Activated CD4-positive, alpha-beta T cell treated with anti-CD3 and anti-CD28 coated beads, Interleukin-2, amount 50 U/mL, for 1 hour (primary cell): ENCODE measurements around the gene ZNF81.
"Not testable (repeated sequence)": the region's sequence is repeated elsewhere in the genome, so short reads cannot be mapped to it uniquely, and the experiment has no call there.

ENCODE experiments used
- DNase-seq: peaks from one replicate; pipeline ENCODE4 v3.0.0-alpha.2; 2020

The ZNF81 gene

GRCh38 chrX:47936940-47937317 is 100.2 kb downstream of the ZNF81 start:
- DNase-seq: no peak

- DNase-seq: no peak
Observed at GRCh38 chrX:47940448-47940847, 103.7 kb downstream of the ZNF81 start.

GRCh38 chrX:47941423-47941822 is 104.7 kb downstream of the ZNF81 start:
- no peak for DNase-seq

- DNase-seq: not testable (repeated sequence)
Observed at GRCh38 chrX:47955295-47955694, 118.6 kb downstream of the ZNF81 start.

- no peak for DNase-seq
Observed at GRCh38 chrX:47956016-47956415, 119.3 kb downstream of the ZNF81 start.

GRCh38 chrX:47958206-47958605 is 121.5 kb downstream of the ZNF81 start:
- not testable (repeated sequence) for DNase-seq

GRCh38 chrX:47958761-47959342 is 122.2 kb downstream of the ZNF81 start:
- DNase-seq: peak; percentile 2

- no peak for DNase-seq
Observed at GRCh38 chrX:47960406-47960805, 123.7 kb downstream of the ZNF81 start.

GRCh38 chrX:47961830-47962229 is 125.1 kb downstream of the ZNF81 start:
- DNase-seq: not testable (repeated sequence)

- DNase-seq: not testable (repeated sequence)
Observed at GRCh38 chrX:47965526-47965925, 128.8 kb downstream of the ZNF81 start.
